ENCODE results near the gene FAM151B. TPM values are rescaled to one million over a fixed set of nuclear protein-coding genes. Genes with fewer than 3 reads are reported as not detected.
"Not testable (repeated sequence)": the region's sequence is repeated elsewhere in the genome, so short reads cannot be mapped to it uniquely, and the experiment has no call there.

The FAM151B gene
- total RNA-seq, 1 donor from 2014 or later = 2.1 TPM

GRCh38 chr5:80577707-80578106 is 89.8 kb downstream of the FAM151B start:
- no peak for DNase-seq (ENCODE audit: low spot score)
- intact Hi-C loops (cut with DNase I) = no loop called here

- no peak for DNase-seq (ENCODE audit: low spot score)
Measured at GRCh38 chr5:80579050-80579449, 91.2 kb downstream of the FAM151B start.

GRCh38 chr5:80580291-80580690 is 92.4 kb downstream of the FAM151B start:
- DNase-seq (ENCODE audit: low spot score); intact Hi-C loops (cut with DNase I): not testable (repeated sequence)

More at GRCh38 chr5:80579050-80579449, 91.2 kb downstream of the FAM151B start:
- intact Hi-C loops (cut with DNase I) = no loop called here

GRCh38 chr5:80584770-80585169 is 96.9 kb downstream of the FAM151B start:
- intact Hi-C loops (cut with DNase I) = no loop called here
- DNase-seq (ENCODE audit: low spot score) = no peak

- intact Hi-C loops (cut with DNase I) = no loop called here
- no peak for DNase-seq (ENCODE audit: low spot score)
Measured at GRCh38 chr5:80588858-80589540, 101.1 kb downstream of the FAM151B start.

DNA sequence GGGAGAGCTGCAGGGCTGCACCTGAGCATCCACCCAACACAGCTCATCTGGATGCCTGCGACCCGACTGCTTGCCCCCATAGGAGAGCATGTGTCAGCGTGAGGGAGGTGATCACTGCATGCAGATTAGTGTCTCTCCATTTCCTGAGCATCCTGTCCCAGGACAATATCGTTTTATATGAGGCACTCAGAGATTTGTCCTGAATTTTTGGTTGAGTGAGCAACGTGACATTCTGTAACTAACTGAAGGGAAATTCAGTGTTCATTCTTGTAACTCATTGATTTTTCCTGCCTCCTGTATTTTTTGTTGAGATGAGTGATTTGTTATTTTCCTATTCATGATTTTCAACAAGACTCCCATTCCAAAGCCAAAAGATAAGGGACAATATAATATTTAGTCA is 102.9 kb downstream of the FAM151B start:
- DNase-seq (ENCODE audit: low spot score) = no peak
- intact Hi-C loops (cut with DNase I) = no loop called here

DNA sequence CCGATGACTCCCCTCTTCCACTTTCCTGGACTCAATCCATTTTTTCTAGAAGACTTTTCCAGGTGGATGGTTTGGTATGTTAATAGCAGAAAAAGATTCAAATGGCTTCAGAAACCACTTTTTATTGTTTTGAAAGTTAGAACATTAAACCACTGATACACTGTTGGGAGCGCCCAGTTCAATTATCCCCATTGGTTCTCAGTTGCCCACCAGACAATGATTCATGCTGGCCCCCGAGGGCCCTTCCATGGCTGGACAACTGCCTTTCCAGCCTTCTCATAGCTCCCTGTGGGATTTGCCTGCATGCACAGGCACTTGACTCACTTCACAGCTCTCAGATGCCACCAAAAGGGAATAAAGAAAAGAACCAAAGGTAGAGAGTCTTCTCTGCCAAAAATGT is 103.5 kb downstream of the FAM151B start:
- intact Hi-C loops (cut with DNase I) = no loop called here
- DNase-seq (ENCODE audit: low spot score) = no peak

DNA sequence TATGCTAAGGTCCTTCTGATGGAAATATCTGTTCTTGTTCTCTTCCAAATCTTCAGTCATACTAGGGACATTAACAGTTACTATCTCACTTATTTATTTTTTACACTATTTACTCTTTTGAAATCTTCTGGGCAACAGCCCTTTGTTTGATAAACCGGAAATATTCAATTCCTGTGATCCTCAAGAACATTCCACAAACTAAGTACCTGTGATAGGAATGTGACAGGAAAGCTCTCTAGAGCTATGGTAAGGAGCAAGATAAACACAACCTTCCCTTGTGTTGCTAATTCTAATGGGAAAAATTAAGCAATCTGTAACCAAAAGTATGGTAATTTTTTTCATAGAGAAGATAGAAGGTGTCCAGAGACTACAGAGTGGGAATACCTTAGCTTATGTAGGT is 104.2 kb downstream of the FAM151B start:
- intact Hi-C loops (cut with DNase I) = no loop called here
- no peak for DNase-seq (ENCODE audit: low spot score)

Other genes with a start within 250 kb of the FAM151B start
- gene SERINC5, start 232.1 kb upstream of the FAM151B start, total RNA-seq = 20.9 TPM
- not detected for gene SPZ1, start 168.1 kb upstream of the FAM151B start, total RNA-seq
- 50.3 TPM for gene ZFYVE16, start 80.0 kb upstream of the FAM151B start, total RNA-seq
- not detected for gene ANKRD34B, start 82.2 kb downstream of the FAM151B start, total RNA-seq
- 9.4 TPM for gene MSH3, start 166.6 kb downstream of the FAM151B start, total RNA-seq
- 9.2 TPM for gene DHFR, start 166.9 kb downstream of the FAM151B start, total RNA-seq